H9 (cell line): ENCODE data around the gene EPC2. TPM values are rescaled to one million over a fixed set of nuclear protein-coding genes. Genes with fewer than 3 reads are reported as not detected.

Experiments
- DNase-seq: peaks from one replicate; pipeline ENCODE4 v3.0.0-alpha.2; 2017
- H2AFZ ChIP-seq: one replicate; pipeline ENCODE4 v1.6.1; 2013; ENCODE audit warnings: mild to moderate bottlenecking, low read length, control low read depth, moderate library complexity
- H2AK5ac ChIP-seq: 2 replicates; pipeline ENCODE4 v1.6.1; 2013; ENCODE audit warnings: low read length, control low read depth, mixed read lengths; ENCODE audit not compliant: insufficient read length
- H2BK120ac ChIP-seq: one replicate; pipeline ENCODE4 v1.6.1; 2013; ENCODE audit warnings: low read depth, mild to moderate bottlenecking, low read length, control low read depth, inconsistent platforms; ENCODE audit not compliant: poor library complexity, severe bottlenecking
- H2BK12ac ChIP-seq: 2 replicates; pipeline ENCODE4 v1.6.1; 2013; ENCODE audit warnings: low read length, control low read depth, mixed read lengths, low read depth; ENCODE audit not compliant: insufficient read length
- H2BK15ac ChIP-seq: 2 replicates; pipeline ENCODE4 v1.6.1; 2013; ENCODE audit warnings: low read depth, low read length, control low read depth
- H2BK20ac ChIP-seq: one replicate; pipeline ENCODE4 v1.6.1; 2013; ENCODE audit warnings: low read depth, mild to moderate bottlenecking, low read length, control low read depth, inconsistent platforms; ENCODE audit not compliant: poor library complexity, severe bottlenecking
- H2BK5ac ChIP-seq: 2 replicates; pipeline ENCODE4 v1.6.1; 2013; ENCODE audit warnings: low read length, control low read depth, mixed read lengths; ENCODE audit not compliant: insufficient read length
- H3K14ac ChIP-seq: 2 replicates; pipeline ENCODE4 v1.6.1; 2013; ENCODE audit warnings: low read length, control low read depth; ENCODE audit not compliant: insufficient read depth
- H3K18ac ChIP-seq: 2 replicates; pipeline ENCODE4 v1.6.1; 2013; ENCODE audit warnings: low read depth, mild to moderate bottlenecking, mixed read lengths, low read length, control low read depth; ENCODE audit not compliant: insufficient read length
- H3K23ac ChIP-seq: 2 replicates; pipeline ENCODE4 v1.6.1; 2013; ENCODE audit warnings: low read length, control low read depth, mixed read lengths, low read depth; ENCODE audit not compliant: insufficient read length
- H3K23me2 ChIP-seq: 2 replicates; pipeline ENCODE4 v1.6.1; 2013; ENCODE audit warnings: low read depth, mild to moderate bottlenecking, mixed read lengths, low read length, control low read depth; ENCODE audit not compliant: insufficient read length, poor library complexity, severe bottlenecking
- H3K27ac ChIP-seq: 2 replicates; pipeline ENCODE4 v1.5.1; 2013; ENCODE audit warnings: low read length, control low read depth, mixed read lengths, low read depth; ENCODE audit not compliant: insufficient read length
- H3K27me3 ChIP-seq: 2 replicates; pipeline ENCODE4 v1.6.1; 2013; ENCODE audit warnings: low read length, control low read depth, inconsistent platforms; ENCODE audit not compliant: insufficient read depth
- H3K4ac ChIP-seq: 2 replicates; pipeline ENCODE4 v1.6.1; 2013; ENCODE audit warnings: low read depth, mild to moderate bottlenecking, control low read depth, inconsistent platforms, low read length, moderate library complexity
- H3K4me1 ChIP-seq: 2 replicates; pipeline ENCODE4 v1.6.1; 2013; ENCODE audit warnings: low read length, control low read depth, inconsistent platforms; ENCODE audit not compliant: insufficient read depth
- H3K4me2 ChIP-seq: 2 replicates; pipeline ENCODE4 v1.6.1; 2013; ENCODE audit warnings: low read length, control low read depth, mixed read lengths; ENCODE audit not compliant: insufficient read length, insufficient read depth
- H3K56ac ChIP-seq: 2 replicates; pipeline ENCODE4 v1.6.1; 2013; ENCODE audit warnings: low read depth, mild to moderate bottlenecking, mixed read lengths, low read length, control low read depth; ENCODE audit not compliant: insufficient read length
- H3K79me1 ChIP-seq: 2 replicates; pipeline ENCODE4 v1.6.1; 2013; ENCODE audit warnings: low read depth, mild to moderate bottlenecking, moderate library complexity, low read length, control low read depth, inconsistent platforms; ENCODE audit not compliant: insufficient read depth, poor library complexity, severe bottlenecking
- H3K79me2 ChIP-seq: 2 replicates; pipeline ENCODE4 v1.6.1; 2013; ENCODE audit warnings: low read length, control low read depth, inconsistent platforms; ENCODE audit not compliant: insufficient read depth
- H3K9ac ChIP-seq: 2 replicates; pipeline ENCODE4 v1.6.1; 2013; ENCODE audit warnings: low read length, control low read depth, mixed read lengths; ENCODE audit not compliant: insufficient read length; ENCODE audit errors: extremely low read depth
- H3K9me3 ChIP-seq: one replicate; pipeline ENCODE4 v1.6.1; 2013; ENCODE audit warnings: low read depth, low read length, inconsistent platforms; ENCODE audit not compliant: control insufficient read depth
- H3T11ph ChIP-seq: one replicate; pipeline ENCODE4 v1.6.1; 2013; ENCODE audit warnings: mild to moderate bottlenecking, low read length, control low read depth, inconsistent platforms
- H4K20me1 ChIP-seq: one replicate; pipeline ENCODE4 v1.6.1; 2013; ENCODE audit not compliant: control insufficient read depth, insufficient read length, insufficient read depth
- H4K5ac ChIP-seq: 2 replicates; pipeline ENCODE4 v1.6.1; 2013; ENCODE audit warnings: low read depth, mild to moderate bottlenecking, mixed read lengths, low read length, control low read depth; ENCODE audit not compliant: insufficient read length
- H4K8ac ChIP-seq: replicated peaks from 2 replicates; pipeline ENCODE4 v1.6.1; 2013; ENCODE audit warnings: low read length, control low read depth, mixed read lengths, low read depth; ENCODE audit not compliant: insufficient read length
- H4K91ac ChIP-seq: 2 replicates; pipeline ENCODE4 v1.6.1; 2013; ENCODE audit warnings: low read depth, mild to moderate bottlenecking, moderate library complexity, mixed read lengths, low read length, control low read depth; ENCODE audit not compliant: insufficient read length
- H3K27ac Mint-ChIP-seq, 3 experiments: 2 replicates in 2 of 3; 3 replicates in 1 of 3; pipeline ENCODE4 v1.8.0; 2020 to 2021; ENCODE audit warnings: mixed read lengths in 3 of 3, mild to moderate bottlenecking in 1 of 3, moderate library complexity in 1 of 3
- H3K27me3 Mint-ChIP-seq: 2 replicates; pipeline ENCODE4 v1.8.0; 2021; ENCODE audit warnings: low read depth, mild to moderate bottlenecking, moderate library complexity, mixed read lengths
- H3K36me3 Mint-ChIP-seq, 3 experiments: 2 replicates in 2 of 3; 3 replicates in 1 of 3; pipeline ENCODE4 v1.8.0; 2020 to 2021; ENCODE audit warnings: low read depth in 3 of 3, mixed read lengths in 3 of 3; ENCODE audit not compliant: insufficient read depth in 1 of 3
- H3K4me1 Mint-ChIP-seq, 2 experiments: 2 replicates each; pipeline ENCODE4 v1.8.0; 2020; ENCODE audit warnings: mixed read lengths in 2 of 2
- H3K4me3 Mint-ChIP-seq, 2 experiments: 2 replicates in 1 of 2; 3 replicates in 1 of 2; pipeline ENCODE4 v1.8.0; 2020 to 2021; ENCODE audit warnings: mild to moderate bottlenecking in 2 of 2, mixed read lengths in 2 of 2, moderate library complexity in 1 of 2
- H3K9me3 Mint-ChIP-seq, 2 experiments: 2 replicates in 1 of 2; 3 replicates in 1 of 2; pipeline ENCODE4 v1.8.0; 2020; ENCODE audit warnings: mild to moderate bottlenecking in 2 of 2, mixed read lengths in 2 of 2, moderate library complexity in 1 of 2
- WGBS: extraction: QIAGEN DNeasy Blood & Tissue Kit; methylation state at CpG from one replicate; pipeline ENCODE4 v1.1.7; 2013; ENCODE audit warnings: missing lambda C conversion rate, low lambda C conversion rate, mixed read lengths; ENCODE audit not compliant: insufficient read length; ENCODE audit errors: extremely low coverage; 5-methylcytosine and 5-hydroxymethylcytosine counted together
- total RNA-seq: library from RNA; stranded (reverse); gene quantifications from 2 replicates; pipeline ENCODE4 v1.2.1, GENCODE V29; 2021
- TF ChIP-seq, protein P1 (sequence below): fragments of 200-600 bp; sonication (generic); conservative IDR thresholded peaks from 3 replicates; pipeline ENCODE4 v1.8.0; 2021; ENCODE audit warnings: antibody characterized with exemption, mild to moderate bottlenecking

EPC2 gene
- total RNA-seq, 1 experiment from 2014 or later, result 31.3 TPM

DNA sequence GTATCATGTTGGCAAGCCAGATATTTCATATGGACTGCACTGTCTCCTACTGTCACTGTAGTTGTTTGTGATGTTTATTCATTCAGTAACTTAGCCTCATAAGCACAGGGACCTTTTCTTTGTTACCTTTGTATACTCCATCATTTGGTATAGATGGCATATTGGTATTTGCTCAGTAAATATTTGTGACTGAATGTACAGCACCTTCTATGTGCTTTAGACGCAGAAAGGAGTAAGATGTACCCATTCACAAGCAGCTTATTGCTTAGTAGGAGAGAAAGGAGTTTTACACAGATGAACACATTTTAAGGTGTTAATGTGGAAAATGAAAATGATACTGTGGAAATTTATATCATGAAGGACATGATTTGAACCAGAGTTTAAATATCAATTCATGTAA, 12.0 kb downstream of the EPC2 start:
- Histone ChIP-seq H3K79me1 (peaks cover 5% of the 10 kb centered on the region), H2BK20ac (no peak overlapping the region), H3K4me1 (0 out of 2 replicates have a peak, but pooled peaks cover 5% of the 10 kb centered on the region), H3K27ac (no peak overlapping the region), H3K56ac (no peak overlapping the region), H2AFZ (no peak overlapping the region), H3K14ac (no peak overlapping the region), H3K4me2 (no peak overlapping the region), H3K9me3 (no peaks in the 10 kb centered on the region), H3K4ac (no peak overlapping the region), H2AK5ac (no peak overlapping the region), H2BK15ac (no peak overlapping the region), H3K79me2 (peaks cover 51% of the 10 kb centered on the region; the same call in 1 of the 2 replicates), H4K8ac (no peak overlapping the region), H3K23ac (no peak overlapping the region), H3T11ph (no peak overlapping the region), H3K23me2 (no peaks in the 10 kb centered on the region), H2BK120ac (no peak overlapping the region), H3K9ac (no peak overlapping the region), H3K27me3 (no peaks in the 10 kb centered on the region), H3K18ac (no peak overlapping the region), H2BK12ac (no peak overlapping the region), H4K5ac (no peak overlapping the region), H4K20me1 (no peaks in the 10 kb centered on the region), H4K91ac (no peak overlapping the region), H2BK5ac (no peak overlapping the region)
- Mint-ChIP-seq H3K4me3 (no peak overlapping the region), H3K27me3 (no peaks in the 10 kb centered on the region), H3K36me3 (no peaks in the 10 kb centered on the region), H3K4me1 (peaks cover 40 to 49% of the 10 kb centered on the region in 2 experiments), H3K27ac (no peak overlapping the region), H3K9me3 (no peaks in the 10 kb centered on the region; a peak in 1 of 5 replicates)
- no peak for DNase-seq
- TF ChIP-seq, protein P1, sequence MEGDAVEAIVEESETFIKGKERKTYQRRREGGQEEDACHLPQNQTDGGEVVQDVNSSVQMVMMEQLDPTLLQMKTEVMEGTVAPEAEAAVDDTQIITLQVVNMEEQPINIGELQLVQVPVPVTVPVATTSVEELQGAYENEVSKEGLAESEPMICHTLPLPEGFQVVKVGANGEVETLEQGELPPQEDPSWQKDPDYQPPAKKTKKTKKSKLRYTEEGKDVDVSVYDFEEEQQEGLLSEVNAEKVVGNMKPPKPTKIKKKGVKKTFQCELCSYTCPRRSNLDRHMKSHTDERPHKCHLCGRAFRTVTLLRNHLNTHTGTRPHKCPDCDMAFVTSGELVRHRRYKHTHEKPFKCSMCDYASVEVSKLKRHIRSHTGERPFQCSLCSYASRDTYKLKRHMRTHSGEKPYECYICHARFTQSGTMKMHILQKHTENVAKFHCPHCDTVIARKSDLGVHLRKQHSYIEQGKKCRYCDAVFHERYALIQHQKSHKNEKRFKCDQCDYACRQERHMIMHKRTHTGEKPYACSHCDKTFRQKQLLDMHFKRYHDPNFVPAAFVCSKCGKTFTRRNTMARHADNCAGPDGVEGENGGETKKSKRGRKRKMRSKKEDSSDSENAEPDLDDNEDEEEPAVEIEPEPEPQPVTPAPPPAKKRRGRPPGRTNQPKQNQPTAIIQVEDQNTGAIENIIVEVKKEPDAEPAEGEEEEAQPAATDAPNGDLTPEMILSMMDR, result no peak
- no CpG with 5 or more reads among the region's 1 CpG for WGBS
